SU-DHL-6 (cell line): ENCODE measurements around the gene ALAS2.

Source experiments
- H2AFZ ChIP-seq: fragments of 200-600 bp; sonication (generic); 2 replicates; pipeline ENCODE4 v1.6.1; 2014; ENCODE audit warnings: low read depth, mild to moderate bottlenecking, moderate library complexity, mixed read lengths, antibody characterized with exemption, low read length; ENCODE audit not compliant: severe bottlenecking
- H3F3A ChIP-seq: fragments of 200-600 bp; shearing (Covaris generic); 2 replicates; pipeline ENCODE4 v1.6.0; 2016; ENCODE audit warnings: antibody characterized with exemption, mild to moderate bottlenecking; ENCODE audit not compliant: insufficient read depth
- H3K27ac ChIP-seq: fragments of 200-600 bp; sonication (generic); 2 replicates; pipeline ENCODE4 v1.5.1; 2016; ENCODE audit warnings: low read depth, mild to moderate bottlenecking, low read length, moderate library complexity, mixed read lengths
- H3K27me3 ChIP-seq: fragments of 200-600 bp; sonication (generic), shearing (Covaris generic); 2 replicates; pipeline ENCODE4 v1.6.0; 2014; ENCODE audit warnings: mild to moderate bottlenecking, low read length
- H3K36me3 ChIP-seq: fragments of 200-600 bp; sonication (generic); 2 replicates; pipeline ENCODE4 v1.6.1; 2014; ENCODE audit warnings: mild to moderate bottlenecking, low read length, mixed read lengths
- H3K4me2 ChIP-seq: fragments of 300-600, 200-600 bp; shearing (Covaris generic), sonication (generic); 2 replicates; pipeline ENCODE4 v1.6.0; 2014; ENCODE audit warnings: low read length, low read depth, mild to moderate bottlenecking; ENCODE audit not compliant: poor library complexity, severe bottlenecking
- H3K4me3 ChIP-seq: fragments of 200-600 bp; sonication (generic); 2 replicates; pipeline ENCODE4 v1.5.1; 2014; ENCODE audit warnings: antibody characterized with exemption, low read length, mild to moderate bottlenecking, mixed read lengths; ENCODE audit not compliant: insufficient read depth, poor library complexity, severe bottlenecking
- H3K79me2 ChIP-seq: fragments of 200-600 bp; sonication (generic); 2 replicates; pipeline ENCODE4 v1.6.1; 2014; ENCODE audit warnings: mild to moderate bottlenecking, low read length, moderate library complexity; ENCODE audit not compliant: insufficient read depth
- H3K9ac ChIP-seq: fragments of 200-600 bp; sonication (generic); 2 replicates; pipeline ENCODE4 v1.7.0; 2014; ENCODE audit warnings: mild to moderate bottlenecking, low read length
- H3K9me2 ChIP-seq: fragments of 200-600 bp; sonication (generic); replicated peaks from 2 replicates; pipeline ENCODE4 v1.6.1; 2014; ENCODE audit warnings: low read length; ENCODE audit not compliant: insufficient read depth
- H3K9me3 ChIP-seq: fragments of 200-600 bp; sonication (generic); 2 replicates; pipeline ENCODE4 v1.6.1; 2014; ENCODE audit warnings: low read length, mixed read lengths; ENCODE audit not compliant: insufficient read depth
- H4K20me1 ChIP-seq: fragments of 200-600 bp; sonication (generic); 2 replicates; pipeline ENCODE4 v1.6.1; 2014; ENCODE audit warnings: low read depth, mild to moderate bottlenecking, antibody characterized with exemption, low read length, moderate library complexity, mixed read lengths
- CTCF ChIP-seq: fragments of 200-600 bp; sonication (generic); IDR thresholded peaks from one replicate; pipeline ENCODE4 v1.5.1; 2017; ENCODE audit warnings: antibody characterized with exemption, mild to moderate bottlenecking, low read length, moderate library complexity; ENCODE audit not compliant: insufficient read depth, poor library complexity, severe bottlenecking
- EZH2phosphoT487 ChIP-seq: fragments of 200-600 bp; sonication (generic), shearing (Covaris generic); conservative IDR thresholded peaks from 2 replicates; pipeline ENCODE4 v1.6.1; 2018; ENCODE audit warnings: mild to moderate bottlenecking, antibody characterized with exemption, low read length, moderate library complexity, mixed read lengths

Gene ALAS2

GRCh38 chrX:54964766-54965497 is 65.8 kb downstream of the ALAS2 start:
- Histone ChIP-seq H3K9me2 (no peaks in the 10 kb centered on the region), H3K79me2 (no peaks in the 10 kb centered on the region), H3K36me3 (no peaks in the 10 kb centered on the region), H3F3A (no peaks in the 10 kb centered on the region), H3K27ac (no peak overlapping the region), H3K9ac (no peak overlapping the region), H2AFZ (no peak overlapping the region), H3K4me3 (no peak overlapping the region), H3K4me2 (no peak overlapping the region), H3K27me3 (no peaks in the 10 kb centered on the region), H4K20me1 (no peaks in the 10 kb centered on the region), H3K9me3 (no peaks in the 10 kb centered on the region)
- no peak for TF ChIP-seq EZH2phosphoT487
- no peak for TF ChIP-seq CTCF

- no peak overlapping the region for H3K4me2 ChIP-seq
- no peaks in the 10 kb centered on the region for H4K20me1 ChIP-seq
- no peak overlapping the region for H3K9ac ChIP-seq
- no peaks in the 10 kb centered on the region for H3K79me2 ChIP-seq
- no peak overlapping the region for H3K4me3 ChIP-seq
- TF ChIP-seq CTCF (no peak), EZH2phosphoT487 (no peak)
- no peaks in the 10 kb centered on the region for H3K36me3 ChIP-seq
- H3K27ac ChIP-seq: no peak overlapping the region
- no peaks in the 10 kb centered on the region for H3K9me2 ChIP-seq
- H3K9me3 ChIP-seq: no peaks in the 10 kb centered on the region
- no peaks in the 10 kb centered on the region for H3K27me3 ChIP-seq
- H3F3A ChIP-seq: no peaks in the 10 kb centered on the region
- no peak overlapping the region for H2AFZ ChIP-seq
Measured at GRCh38 chrX:54961750-54962149, 69.0 kb downstream of the ALAS2 start.
